ENCODE data around the gene CAPN5. TPM values are rescaled to one million over a fixed set of nuclear protein-coding genes. Genes with fewer than 3 reads are reported as not detected.

Gene CAPN5
- total and polyA plus RNA-seq, 10 of the 15 experiments (the other 5 are each of a cell fraction or from before 2014, with no cell fraction given), result 0.02 to 0.33 (median 0.07) TPM; not detected in 3

GRCh38 chr11:77167791-77168190 is 101.0 kb downstream of the CAPN5 start:
- ChIA-PET CTCF (interaction anchor here (0.5 kb wide), 1 partner anchor 314 kb away, joined by 3 read pairs; no protein-coding TSS in a partner anchor), SMC1A (ENCODE audit: uncharacterized antibody, unreplicated experiment) (no interaction called here), POLR2A (no interaction called here), RAD21 (ENCODE audit: unreplicated experiment) (no interaction called here)
- Histone ChIP-seq H3K79me2 (ENCODE audit: control insufficient read depth, insufficient read depth, low read length) (no peaks in the 10 kb centered on the region), H3K27me3 (replicated peaks in 1 of 2; ENCODE audit: control insufficient read depth in 2 of 2, insufficient read depth in 2 of 2, low read length in 1 of 2) (no peaks in the 10 kb centered on the region; a peak in 1 of 4 replicates), H2AFZ (ENCODE audit: control insufficient read depth, low read depth, low read length) (no peak overlapping the region), H3K9me3 (replicated peaks; ENCODE audit: control insufficient read depth, insufficient read depth, low read length) (no peaks in the 10 kb centered on the region), H4K20me1 (ENCODE audit: control insufficient read depth, insufficient read depth) (no peaks in the 10 kb centered on the region), H3K4me2 (ENCODE audit: control insufficient read depth, insufficient read depth) (no peak overlapping the region), H3K4me3 (no peak overlapping the region), H3K27ac (ENCODE audit: control insufficient read depth, insufficient read depth) (no peak overlapping the region), H3K36me3 (ENCODE audit: control insufficient read depth in 2 of 2, insufficient read depth in 2 of 2, low read length in 1 of 2) (no peaks in the 10 kb centered on the region), H3K4me1 (ENCODE audit: control insufficient read depth, insufficient read depth, low read length) (no peaks in the 10 kb centered on the region), H3K9ac (ENCODE audit: control insufficient read depth, insufficient read depth, low read length) (no peak overlapping the region)
- FAIRE-seq, result no peak
- ATAC-seq, result peak; percentile 27; the same call in 1 of the 3 replicates
- DNase-seq (ENCODE audit: low read depth, low spot score), result no peak
- WGBS (ENCODE audit: insufficient coverage, insufficient replicate concordance, low lambda C conversion rate, missing lambda C conversion rate), result 17% methylated on average over 8 of the region's 8 CpGs
- no TSS peak for BruUV-seq (replicated peaks)
- TF ChIP-seq SUPT20H (IDR thresholded peaks at IDR 0.05; ENCODE audit: borderline replicate concordance, control insufficient read depth, low read depth, low read length) (no peak), SREBF2 (IDR thresholded peaks at IDR 0.05; ENCODE audit: low read length) (no peak), MTA2 (IDR thresholded peaks at IDR 0.05; ENCODE audit: low read depth) (no peak), SPI1 (IDR thresholded peaks at IDR 0.05; ENCODE audit: borderline replicate concordance, insufficient read depth, low read depth, low read length) (no peak)
- intact Hi-C loops (cut with micrococcal nuclease; ENCODE audit: unreplicated experiment), result no loop called here
- in situ Hi-C loops (cut with MboI), result no loop called here

GRCh38 chr11:77170107-77170506 is 103.3 kb downstream of the CAPN5 start:
- Histone ChIP-seq H2AFZ (ENCODE audit: control insufficient read depth, low read depth, low read length) (no peak overlapping the region), H3K4me3 (no peak overlapping the region), H3K27me3 (replicated peaks in 1 of 2; ENCODE audit: control insufficient read depth in 2 of 2, insufficient read depth in 2 of 2, low read length in 1 of 2) (no peaks in the 10 kb centered on the region; a peak in 1 of 4 replicates), H3K36me3 (ENCODE audit: control insufficient read depth in 2 of 2, insufficient read depth in 2 of 2, low read length in 1 of 2) (no peaks in the 10 kb centered on the region), H3K4me2 (ENCODE audit: control insufficient read depth, insufficient read depth) (no peak overlapping the region), H3K4me1 (ENCODE audit: control insufficient read depth, insufficient read depth, low read length) (no peaks in the 10 kb centered on the region), H3K27ac (ENCODE audit: control insufficient read depth, insufficient read depth) (no peak overlapping the region), H3K9ac (ENCODE audit: control insufficient read depth, insufficient read depth, low read length) (no peak overlapping the region), H3K9me3 (replicated peaks; ENCODE audit: control insufficient read depth, insufficient read depth, low read length) (no peaks in the 10 kb centered on the region), H3K79me2 (ENCODE audit: control insufficient read depth, insufficient read depth, low read length) (no peaks in the 10 kb centered on the region), H4K20me1 (ENCODE audit: control insufficient read depth, insufficient read depth) (no peaks in the 10 kb centered on the region)
- no peak for DNase-seq (ENCODE audit: low read depth, low spot score)
- 58% methylated on average over 5 of the region's 5 CpGs for WGBS (ENCODE audit: insufficient coverage, insufficient replicate concordance, low lambda C conversion rate, missing lambda C conversion rate)
- ChIA-PET RAD21 (ENCODE audit: unreplicated experiment) (no interaction called here), POLR2A (no interaction called here), SMC1A (ENCODE audit: uncharacterized antibody, unreplicated experiment) (interaction anchor here (0.7 kb wide), 1 partner anchor 89 kb away, joined by 3 read pairs; no protein-coding TSS in a partner anchor), CTCF (no interaction called here)
- ATAC-seq, result no peak
- intact Hi-C loops (cut with micrococcal nuclease; ENCODE audit: unreplicated experiment), result no loop called here
- in situ Hi-C loops (cut with MboI), result no loop called here
- FAIRE-seq, result no peak
- BruUV-seq (replicated peaks), result no TSS peak
- TF ChIP-seq NR2C2 (IDR thresholded peaks at IDR 0.05; ENCODE audit: borderline replicate concordance, control insufficient read depth, insufficient read length, low read depth), result no peak
- no peak for TF ChIP-seq NFYB (IDR thresholded peaks at IDR 0.05; ENCODE audit: insufficient read depth, low read depth, low read length)
- TF ChIP-seq ATF7 (IDR thresholded peaks at IDR 0.05; ENCODE audit: low read depth), result no peak
- no peak for TF ChIP-seq BCLAF1 (IDR thresholded peaks at IDR 0.05)
- no peak for TF ChIP-seq EGR1 (IDR thresholded peaks at IDR 0.05; ENCODE audit: borderline replicate concordance in 1 of 2, low read depth in 2 of 2, low read length in 2 of 2)
- no peak for TF ChIP-seq KLF5 (IDR thresholded peaks at IDR 0.05; ENCODE audit: partially characterized antibody)
- TF ChIP-seq ZNF384 (IDR thresholded peaks at IDR 0.05; ENCODE audit: borderline replicate concordance, low read depth, low read length), result no peak
- TF ChIP-seq ZSCAN29 (IDR thresholded peaks at IDR 0.05), result no peak
- no peak for TF ChIP-seq MYB (IDR thresholded peaks at IDR 0.05; ENCODE audit: borderline replicate concordance, low read depth, low read length)
- no peak for TF ChIP-seq TCF3 (IDR thresholded peaks at IDR 0.05; ENCODE audit: borderline replicate concordance, insufficient read depth, low read depth, low read length)
- TF ChIP-seq CEBPB (IDR thresholded peaks at IDR 0.05; ENCODE audit: borderline replicate concordance in 1 of 2, low read depth in 2 of 2, low read length in 2 of 2), result no peak
- no peak for TF ChIP-seq WRNIP1 (IDR thresholded peaks at IDR 0.05; ENCODE audit: borderline replicate concordance, low read depth, low read length)
